Subcutaneous adipose tissue (tissue), 4 donors: ENCODE measurements around the gene UGT1A1. TPM values are rescaled to one million over a fixed set of nuclear protein-coding genes. Genes with fewer than 3 reads are reported as not detected.

Experiments
- total RNA-seq, 4 donors: library from RNA; depleted of rRNA; stranded (reverse); fragments of >200 nt; gene quantifications; one replicate each; pipeline ENCODE4 v1.1.0, GENCODE V29; 2016
- TF ChIP-seq, protein P1 (sequence below): fragments of 450-650 bp; IDR thresholded peaks from one replicate; pipeline ENCODE4 v1.5.1; 2016; ENCODE audit warnings: low read depth, mild to moderate bottlenecking, control low read depth, antibody characterized with exemption, moderate library complexity

Gene UGT1A1
- total RNA-seq, 4 donors from 2014 or later: not detected

DNA sequence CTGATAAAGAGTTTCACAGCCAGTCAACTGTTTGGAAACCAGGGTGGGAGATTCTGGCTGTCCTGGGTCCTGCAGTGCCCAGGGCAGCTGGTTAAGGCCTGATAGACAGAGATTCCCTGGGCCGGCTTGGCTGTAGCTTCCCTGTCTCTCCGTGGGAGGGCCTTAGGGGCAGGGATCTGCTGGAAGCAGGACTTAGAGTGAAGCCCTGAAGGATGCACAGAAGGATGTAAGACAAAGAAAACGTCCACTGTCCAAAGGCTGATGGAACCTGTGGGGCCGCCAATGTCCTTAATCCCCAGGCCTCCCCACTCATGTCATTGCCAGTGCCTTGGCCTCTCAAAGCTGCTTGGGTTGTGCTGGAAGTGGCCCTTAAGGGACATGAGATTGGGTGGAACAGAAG lies 51.0 kb downstream of the UGT1A1 start:
- TF ChIP-seq, protein P1, sequence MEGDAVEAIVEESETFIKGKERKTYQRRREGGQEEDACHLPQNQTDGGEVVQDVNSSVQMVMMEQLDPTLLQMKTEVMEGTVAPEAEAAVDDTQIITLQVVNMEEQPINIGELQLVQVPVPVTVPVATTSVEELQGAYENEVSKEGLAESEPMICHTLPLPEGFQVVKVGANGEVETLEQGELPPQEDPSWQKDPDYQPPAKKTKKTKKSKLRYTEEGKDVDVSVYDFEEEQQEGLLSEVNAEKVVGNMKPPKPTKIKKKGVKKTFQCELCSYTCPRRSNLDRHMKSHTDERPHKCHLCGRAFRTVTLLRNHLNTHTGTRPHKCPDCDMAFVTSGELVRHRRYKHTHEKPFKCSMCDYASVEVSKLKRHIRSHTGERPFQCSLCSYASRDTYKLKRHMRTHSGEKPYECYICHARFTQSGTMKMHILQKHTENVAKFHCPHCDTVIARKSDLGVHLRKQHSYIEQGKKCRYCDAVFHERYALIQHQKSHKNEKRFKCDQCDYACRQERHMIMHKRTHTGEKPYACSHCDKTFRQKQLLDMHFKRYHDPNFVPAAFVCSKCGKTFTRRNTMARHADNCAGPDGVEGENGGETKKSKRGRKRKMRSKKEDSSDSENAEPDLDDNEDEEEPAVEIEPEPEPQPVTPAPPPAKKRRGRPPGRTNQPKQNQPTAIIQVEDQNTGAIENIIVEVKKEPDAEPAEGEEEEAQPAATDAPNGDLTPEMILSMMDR: no peak

DNA sequence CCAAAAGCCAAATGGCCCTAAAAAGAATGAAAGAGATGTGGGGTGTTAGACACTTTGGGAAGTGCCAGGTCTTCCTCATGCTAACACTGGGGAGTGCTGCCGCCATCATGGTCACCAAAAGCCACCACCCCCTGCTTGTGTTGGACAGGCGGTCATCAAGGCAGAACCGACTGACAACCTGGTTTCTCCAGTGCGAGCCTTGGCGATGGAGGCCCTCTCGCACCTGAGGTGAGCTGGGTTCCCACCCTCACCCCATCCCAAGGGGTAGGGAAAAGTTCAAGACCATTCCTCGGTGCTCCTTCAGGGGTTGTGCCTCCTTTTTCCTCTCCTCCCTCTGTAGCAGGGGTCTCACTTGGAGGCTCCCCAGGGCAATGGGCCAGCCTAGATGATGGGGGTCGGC lies 51.7 kb downstream of the UGT1A1 start:
- TF ChIP-seq, protein P1: no peak

DNA sequence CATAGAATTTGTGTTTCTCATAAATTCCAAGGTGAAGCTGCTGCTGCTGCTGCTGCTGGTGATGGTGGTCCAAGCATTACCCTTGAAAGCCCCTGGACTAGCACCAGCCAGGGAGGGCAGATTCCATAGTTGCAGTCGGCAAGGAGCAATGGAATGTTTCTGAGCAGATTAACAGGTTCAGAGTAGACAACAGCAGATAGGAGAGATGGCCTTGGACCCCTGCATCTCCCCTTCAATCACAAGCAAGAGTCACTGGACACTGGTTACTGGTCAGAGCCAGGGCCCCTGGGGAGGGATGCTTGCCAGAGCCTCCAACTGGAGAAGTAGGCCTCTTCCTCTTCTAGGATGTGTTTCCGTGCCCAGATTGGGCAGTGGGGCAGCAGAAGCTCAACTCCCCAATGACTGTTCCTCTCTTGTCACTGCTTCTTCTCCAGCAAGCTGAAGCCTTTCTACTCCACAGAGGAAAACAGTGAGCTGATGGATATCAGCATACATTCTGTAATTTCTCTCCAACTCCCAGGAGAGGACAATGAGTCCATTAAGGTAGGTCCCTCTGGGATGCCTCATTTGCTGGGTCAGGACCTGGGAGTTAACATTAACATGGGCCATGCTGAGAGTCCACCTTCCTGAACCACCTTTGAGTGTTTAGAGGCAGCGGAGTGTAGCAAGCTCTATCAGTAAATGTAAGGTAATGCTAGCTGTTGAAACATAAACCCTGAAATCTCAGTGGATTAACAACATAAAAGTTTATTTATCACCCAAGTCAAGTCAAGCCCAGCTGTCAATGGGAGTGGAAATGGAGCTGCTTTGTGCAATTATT lies 53.4 kb downstream of the UGT1A1 start:
- TF ChIP-seq, protein P1: no peak

DNA sequence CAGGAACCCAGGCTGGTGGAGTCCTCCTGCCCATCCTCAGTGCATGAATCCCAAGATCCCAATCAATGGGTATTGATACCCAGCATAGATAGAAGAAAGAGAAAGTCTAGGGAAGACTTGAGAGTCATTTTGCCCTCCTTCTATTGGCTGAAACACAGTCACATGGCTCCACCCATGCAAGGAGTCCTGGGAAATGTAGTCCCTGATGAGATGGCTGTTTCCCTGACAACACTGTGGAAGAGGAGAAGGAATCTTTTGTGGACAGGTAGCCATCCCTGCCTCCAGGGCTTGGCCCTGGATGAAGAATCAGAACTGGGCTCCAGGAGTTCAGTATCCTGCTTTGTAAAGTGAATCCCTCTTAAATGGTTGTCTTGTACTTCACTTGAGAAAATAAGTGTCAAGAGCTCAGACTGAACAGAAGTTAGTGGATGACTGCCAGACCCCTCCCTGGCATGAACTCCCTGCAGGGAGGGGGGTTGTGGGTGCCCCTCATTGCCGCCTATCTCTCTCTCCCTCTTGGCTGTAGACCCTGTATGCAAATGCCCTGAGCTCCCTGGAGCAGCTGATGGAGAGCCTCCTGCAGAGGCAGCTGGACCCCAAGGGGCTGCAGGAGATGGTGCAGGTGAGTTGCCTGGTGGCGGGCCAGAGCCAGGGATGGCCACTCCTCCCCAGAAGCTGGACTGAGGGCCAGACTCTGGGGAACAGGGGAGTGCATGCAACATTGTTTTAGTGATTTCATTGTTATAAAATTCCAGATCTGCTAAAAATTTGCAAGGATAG lies 54.2 kb downstream of the UGT1A1 start:
- TF ChIP-seq, protein P1: no peak

DNA sequence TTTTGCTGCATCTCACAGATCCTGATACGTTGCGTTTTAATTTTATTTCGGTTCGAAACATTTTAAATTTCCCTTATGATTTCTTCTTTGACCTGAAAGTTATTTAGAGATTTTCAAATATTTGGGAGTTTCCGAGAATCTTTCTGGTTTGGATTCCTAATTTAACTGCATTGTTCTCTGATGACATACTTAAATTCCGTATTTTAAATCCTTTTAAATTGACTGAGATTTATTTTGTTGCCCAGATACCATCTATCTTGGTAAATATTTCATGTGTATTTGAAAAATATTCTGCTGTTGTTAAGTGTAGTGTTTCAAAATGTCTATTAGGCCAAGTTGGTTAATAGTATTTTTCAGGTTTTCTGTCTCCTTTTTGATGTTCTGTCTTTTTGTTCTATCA lies 55.8 kb downstream of the UGT1A1 start:
- TF ChIP-seq, protein P1: no peak

DNA sequence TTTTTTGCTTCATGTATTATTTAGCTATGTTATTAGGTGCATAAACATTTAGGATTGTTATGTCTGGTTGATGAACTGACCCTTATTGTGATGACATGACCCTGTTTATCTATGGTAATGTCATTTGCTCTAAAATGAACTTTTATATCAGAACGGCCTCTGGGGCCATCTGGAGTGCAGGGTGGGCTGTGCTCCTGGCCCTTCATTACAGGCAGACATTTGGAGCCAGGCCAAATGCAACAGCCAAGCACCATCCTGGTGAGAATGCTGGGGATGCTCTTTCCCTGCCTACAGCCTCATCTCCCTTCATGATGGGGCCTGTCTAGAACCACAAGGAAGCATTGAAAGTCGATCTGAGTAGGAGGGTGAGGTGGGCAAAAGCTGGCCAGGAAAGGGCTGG lies 56.3 kb downstream of the UGT1A1 start:
- TF ChIP-seq, protein P1: no peak

DNA sequence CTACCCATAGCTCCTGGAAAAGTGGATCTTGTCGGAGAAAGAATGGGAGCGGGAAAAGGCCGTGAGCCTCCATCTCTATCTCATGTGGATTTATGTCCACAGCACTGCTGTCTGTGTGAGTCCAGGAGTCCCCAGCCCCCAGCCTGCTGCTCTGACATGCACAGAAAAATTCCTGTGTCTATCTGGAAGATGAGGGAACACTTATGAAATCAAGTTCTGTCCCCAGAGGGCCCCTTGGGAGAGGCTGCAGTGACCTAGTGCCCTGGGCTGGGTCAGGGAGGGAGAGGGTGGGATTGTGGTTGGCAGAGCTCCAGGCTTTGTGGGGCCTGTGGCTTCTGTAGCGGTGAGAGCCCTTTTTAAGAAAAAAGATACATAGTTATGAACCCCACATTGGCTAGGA lies 56.7 kb downstream of the UGT1A1 start:
- TF ChIP-seq, protein P1: no peak
